Right kidney (tissue), 1 donor: Measurements from ENCODE around the gene HNRNPUL2.
A peak's percentile ranks its signal among the peaks of the same experiment; 100 is the strongest.
"Not testable (repeated sequence)": the region's sequence is repeated elsewhere in the genome, so short reads cannot be mapped to it uniquely, and the experiment has no call there.

ENCODE experiments used
- DNase-seq: peaks from one replicate; pipeline ENCODE4 v3.0.0-alpha.2; 2016

Gene HNRNPUL2

GRCh38 chr11:62705880-62706849, 21.1 kb downstream of the HNRNPUL2 start:
- peak; percentile 89 for DNase-seq

- DNase-seq: peak; percentile 12
Measured at GRCh38 chr11:62705413-62705812, 21.8 kb downstream of the HNRNPUL2 start.

GRCh38 chr11:62703921-62704320, 23.3 kb downstream of the HNRNPUL2 start:
- DNase-seq: not testable (repeated sequence)

GRCh38 chr11:62702246-62702645, 25.0 kb downstream of the HNRNPUL2 start:
- no peak for DNase-seq

- peak; percentile 51 for DNase-seq
Measured at GRCh38 chr11:62694455-62695167, 32.6 kb downstream of the HNRNPUL2 start.

GRCh38 chr11:62693624-62694023, 33.6 kb downstream of the HNRNPUL2 start:
- not testable (repeated sequence) for DNase-seq

- peak; percentile 17 for DNase-seq
Measured at GRCh38 chr11:62689421-62690183, 37.7 kb downstream of the HNRNPUL2 start, which contains the start of gene LRRN4CL. TSS of gene LRRN4CL (minus strand) at chr11:62689530. CDS start at chr11:62688508, 1,022 bp downstream.

- no peak for DNase-seq
Measured at GRCh38 chr11:62688491-62688890, 38.8 kb downstream of the HNRNPUL2 start.

- DNase-seq: peak; percentile 80
Measured at GRCh38 chr11:62687508-62688396, 39.5 kb downstream of the HNRNPUL2 start.

- no peak for DNase-seq
Measured at GRCh38 chr11:62682518-62682917, 44.7 kb downstream of the HNRNPUL2 start.

- DNase-seq: peak; percentile 11
Measured at GRCh38 chr11:62680825-62681240, 46.4 kb downstream of the HNRNPUL2 start.

GRCh38 chr11:62678770-62679696, 48.2 kb downstream of the HNRNPUL2 start, which contains the start of gene UBXN1:
TSS of gene UBXN1 (minus strand) at chr11:62679073. CDS start at chr11:62678923, 150 bp downstream.
- DNase-seq: peak; percentile 88

- no peak for DNase-seq
Measured at GRCh38 chr11:62678433-62678769, 48.9 kb downstream of the HNRNPUL2 start.

GRCh38 chr11:62677714-62678113, 49.5 kb downstream of the HNRNPUL2 start:
- no peak for DNase-seq

GRCh38 chr11:62677156-62677555, 50.1 kb downstream of the HNRNPUL2 start:
- no peak for DNase-seq

GRCh38 chr11:62676698-62677097, 50.6 kb downstream of the HNRNPUL2 start:
- DNase-seq: no peak

- DNase-seq: not testable (repeated sequence)
Measured at GRCh38 chr11:62675415-62675814, 51.8 kb downstream of the HNRNPUL2 start.

- no peak for DNase-seq
Measured at GRCh38 chr11:62673196-62673525, 54.1 kb downstream of the HNRNPUL2 start.

GRCh38 chr11:62671608-62672389, 55.5 kb downstream of the HNRNPUL2 start, which contains the start of the genes LBHD1 and UQCC3:
TSS of gene LBHD1 (minus strand) at chr11:62672267. CDS start at chr11:62670031, 2,236 bp downstream.
TSS of gene UQCC3 (plus strand) at chr11:62671673. CDS start at chr11:62671746, 73 bp downstream.
- DNase-seq: peak; percentile 96
